Neural cell (in vitro differentiated cells): ENCODE data around the gene GATA1.

Experiments
- EP300 ChIP-seq: fragments of 450-650 bp; conservative IDR thresholded peaks from 2 replicates; pipeline ENCODE4 v1.6.1; 2014; ENCODE audit warnings: antibody characterized with exemption, mild to moderate bottlenecking, moderate library complexity; ENCODE audit not compliant: poor library complexity, severe bottlenecking
- MXI1 ChIP-seq: fragments of 450-650 bp; conservative IDR thresholded peaks from 2 replicates; pipeline ENCODE4 v1.6.1; 2014; ENCODE audit warnings: antibody characterized with exemption, mild to moderate bottlenecking; ENCODE audit not compliant: poor library complexity, severe bottlenecking
- POLR2AphosphoS5 ChIP-seq: IDR thresholded peaks from 2 replicates; pipeline ENCODE4 v1.6.1; 2012
- RAD21 ChIP-seq: fragments of 450-650 bp; conservative IDR thresholded peaks from 2 replicates; pipeline ENCODE4 v1.6.1; 2014; ENCODE audit warnings: antibody characterized with exemption, mild to moderate bottlenecking, moderate library complexity
- TAF1 ChIP-seq: IDR thresholded peaks from 2 replicates; pipeline ENCODE4 v1.6.1; 2012; ENCODE audit warnings: low read depth
- TF ChIP-seq, protein P1 (sequence below): fragments of 450-650 bp; IDR thresholded peaks from 2 replicates; pipeline ENCODE4 v1.5.1; 2014; ENCODE audit warnings: antibody characterized with exemption, mild to moderate bottlenecking, moderate library complexity; ENCODE audit not compliant: poor library complexity, severe bottlenecking

DNA sequence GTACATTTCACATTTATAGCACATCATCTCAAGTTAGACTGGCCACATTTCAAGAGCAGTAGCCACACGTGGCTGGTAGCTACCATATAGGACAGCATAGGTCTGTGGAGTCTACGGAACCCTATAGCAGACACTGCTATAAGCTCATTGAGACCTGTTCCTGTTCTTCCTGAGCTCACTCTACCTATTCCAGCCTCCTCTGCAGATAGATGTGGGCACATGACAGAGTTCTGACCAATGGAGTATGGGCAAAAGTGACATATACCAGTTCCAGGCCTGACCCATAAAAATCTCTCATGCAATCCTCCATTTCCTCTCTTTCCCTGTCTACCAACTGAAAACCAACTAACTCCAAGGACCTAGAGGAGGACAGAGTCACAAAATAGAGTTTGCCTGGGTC, 11.9 kb downstream of the GATA1 start:
- TF ChIP-seq TAF1 (no peak), RAD21 (no peak), EP300 (no peak), POLR2AphosphoS5 (no peak), MXI1 (no peak)
- TF ChIP-seq, protein P1, sequence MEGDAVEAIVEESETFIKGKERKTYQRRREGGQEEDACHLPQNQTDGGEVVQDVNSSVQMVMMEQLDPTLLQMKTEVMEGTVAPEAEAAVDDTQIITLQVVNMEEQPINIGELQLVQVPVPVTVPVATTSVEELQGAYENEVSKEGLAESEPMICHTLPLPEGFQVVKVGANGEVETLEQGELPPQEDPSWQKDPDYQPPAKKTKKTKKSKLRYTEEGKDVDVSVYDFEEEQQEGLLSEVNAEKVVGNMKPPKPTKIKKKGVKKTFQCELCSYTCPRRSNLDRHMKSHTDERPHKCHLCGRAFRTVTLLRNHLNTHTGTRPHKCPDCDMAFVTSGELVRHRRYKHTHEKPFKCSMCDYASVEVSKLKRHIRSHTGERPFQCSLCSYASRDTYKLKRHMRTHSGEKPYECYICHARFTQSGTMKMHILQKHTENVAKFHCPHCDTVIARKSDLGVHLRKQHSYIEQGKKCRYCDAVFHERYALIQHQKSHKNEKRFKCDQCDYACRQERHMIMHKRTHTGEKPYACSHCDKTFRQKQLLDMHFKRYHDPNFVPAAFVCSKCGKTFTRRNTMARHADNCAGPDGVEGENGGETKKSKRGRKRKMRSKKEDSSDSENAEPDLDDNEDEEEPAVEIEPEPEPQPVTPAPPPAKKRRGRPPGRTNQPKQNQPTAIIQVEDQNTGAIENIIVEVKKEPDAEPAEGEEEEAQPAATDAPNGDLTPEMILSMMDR = no peak
